Hepatocyte (in vitro differentiated cells): ENCODE measurements around the gene PRKAA1. TPM values are rescaled to one million over a fixed set of nuclear protein-coding genes. Genes with fewer than 3 reads are reported as not detected.

Experiments used
- DNase-seq: peaks from one replicate; pipeline ENCODE4 v3.0.0-alpha.2; 2016; ENCODE audit warnings: low spot score
- H2AFZ ChIP-seq: fragments of 200-600 bp; sonication (generic); 2 replicates; pipeline ENCODE4 v1.6.0; 2016; ENCODE audit warnings: antibody characterized with exemption, mild to moderate bottlenecking
- H3K27ac ChIP-seq: fragments of 200-600 bp; sonication (generic); 2 replicates; pipeline ENCODE4 v1.5.1; 2016; ENCODE audit warnings: mild to moderate bottlenecking
- H3K27me3 ChIP-seq: fragments of 200-600 bp; sonication (generic); 2 replicates; pipeline ENCODE4 v1.6.1; 2016
- H3K36me3 ChIP-seq: fragments of 200-600 bp; sonication (generic); replicated peaks from 2 replicates; pipeline ENCODE4 v1.5.1; 2016; ENCODE audit warnings: low read depth; ENCODE audit not compliant: insufficient read depth
- H3K4me1 ChIP-seq: fragments of 200-600 bp; sonication (generic); 2 replicates; pipeline ENCODE4 v1.5.1; 2016; ENCODE audit warnings: mild to moderate bottlenecking, moderate library complexity; ENCODE audit not compliant: insufficient read depth
- H3K4me2 ChIP-seq: fragments of 200-600 bp; sonication (generic); 2 replicates; pipeline ENCODE4 v1.6.0; 2016
- H3K4me3 ChIP-seq: fragments of 200-600 bp; sonication (generic); 2 replicates; pipeline ENCODE4 v1.5.1; 2016; ENCODE audit warnings: mild to moderate bottlenecking
- H3K79me2 ChIP-seq: fragments of 200-600 bp; sonication (generic); 2 replicates; pipeline ENCODE4 v1.6.0; 2017; ENCODE audit warnings: mild to moderate bottlenecking
- H3K9me2 ChIP-seq: fragments of 200-600 bp; sonication (generic); replicated peaks from 2 replicates; pipeline ENCODE4 v1.6.0; 2017; ENCODE audit warnings: mild to moderate bottlenecking; ENCODE audit not compliant: insufficient read depth
- H3K9me3 ChIP-seq: fragments of 200-600 bp; sonication (generic); 2 replicates; pipeline ENCODE4 v1.5.1; 2016; ENCODE audit warnings: low read depth, mild to moderate bottlenecking
- H4K20me1 ChIP-seq: fragments of 200-600 bp; sonication (generic); 2 replicates; pipeline ENCODE4 v1.6.0; 2016; ENCODE audit warnings: mild to moderate bottlenecking; ENCODE audit not compliant: insufficient read depth, poor library complexity, severe bottlenecking
- EZH2 ChIP-seq: fragments of 200-600 bp; sonication (generic); IDR thresholded peaks from 2 replicates; pipeline ENCODE4 v1.6.1; 2016; ENCODE audit warnings: antibody characterized with exemption, mild to moderate bottlenecking, borderline replicate concordance
- EZH2phosphoT487 ChIP-seq: fragments of 200-600 bp; sonication (generic); IDR thresholded peaks from one replicate; pipeline ENCODE4 v1.6.1; 2018; ENCODE audit warnings: antibody characterized with exemption, mild to moderate bottlenecking, low read depth, moderate library complexity; ENCODE audit not compliant: unreplicated experiment, severe bottlenecking
- WGBS: methylation state at CpG from one replicate; pipeline ENCODE4 v1.1.6; 2016; ENCODE audit warnings: low lambda C conversion rate; ENCODE audit errors: missing lambda C conversion rate; 5-methylcytosine and 5-hydroxymethylcytosine counted together
- polyA plus RNA-seq: library from polyadenylated mRNA; unstranded; fragments of >200 nt; fragmentation: Nextera tagmentation; extraction: Ambion mirVana; gene quantifications from 2 replicates; pipeline ENCODE4 v1.2.1, GENCODE V29; 2016
- total RNA-seq: library from RNA; depleted of rRNA; stranded (reverse); fragments of >200 nt; gene quantifications from 2 replicates; pipeline ENCODE4 v1.2.3, GENCODE V29; 2014
- TF ChIP-seq, protein P1 (sequence below): fragments of 200-600 bp; sonication (generic); IDR thresholded peaks from 2 replicates; pipeline ENCODE4 v1.5.1; 2016; ENCODE audit warnings: antibody characterized with exemption, mild to moderate bottlenecking; ENCODE audit not compliant: poor library complexity

The PRKAA1 gene
- total and polyA plus RNA-seq, 2 experiments from 2014 or later: 25.7 to 90.4 TPM

DNA sequence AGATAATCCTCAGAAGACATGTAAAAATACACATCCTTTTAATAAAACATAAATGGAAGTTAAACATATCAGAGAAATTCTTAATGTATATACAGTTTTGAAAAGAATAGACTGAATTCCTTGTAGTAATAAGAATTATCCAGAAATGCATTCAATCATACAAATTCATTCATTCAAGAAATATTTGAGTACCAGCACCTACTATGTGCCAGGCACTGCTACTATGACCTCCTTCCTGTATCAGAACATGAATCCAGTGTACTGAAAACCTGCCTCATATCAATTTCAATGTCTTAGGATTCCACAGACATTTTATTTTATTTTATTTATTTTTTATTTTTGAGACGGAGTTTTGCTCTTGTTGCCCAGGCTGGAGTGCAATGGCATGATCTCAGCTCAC is 13.3 kb downstream of the PRKAA1 start:
- H3K4me1 ChIP-seq: peaks cover 18% of the 10 kb centered on the region

DNA sequence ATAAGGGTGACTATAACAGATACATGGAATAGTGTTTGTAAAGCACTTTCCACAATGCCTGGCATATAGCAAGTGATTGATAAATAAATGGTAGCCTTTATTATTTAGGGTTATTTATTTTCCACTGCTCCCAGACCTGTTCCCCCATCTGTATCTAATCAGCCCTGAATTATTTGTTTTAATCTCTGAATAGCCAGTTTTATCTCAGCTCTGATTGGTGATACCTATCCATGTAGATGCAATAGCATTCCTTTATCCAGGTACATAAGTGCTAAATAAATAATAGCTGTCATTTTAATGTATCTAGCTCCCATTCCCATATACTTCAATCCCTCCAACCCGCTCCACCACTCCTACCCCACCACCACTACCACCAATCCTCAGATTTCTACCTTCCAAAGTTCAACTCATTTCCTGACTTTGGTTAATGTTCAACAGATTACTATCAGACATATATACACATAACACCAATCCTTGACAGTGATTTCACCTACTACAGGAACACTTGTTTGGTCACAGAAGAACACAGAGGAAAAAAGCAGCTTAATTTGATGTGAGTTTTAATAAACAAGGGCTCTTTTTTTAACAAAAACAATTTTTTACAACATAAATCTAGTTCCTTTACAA is 14.0 kb downstream of the PRKAA1 start:
- no peaks in the 10 kb centered on the region for H3K9me2 ChIP-seq
- peaks cover 18% of the 10 kb centered on the region for H3K4me1 ChIP-seq
- peak overlapping the region; percentile 74 for H3K27ac ChIP-seq
- H2AFZ ChIP-seq: no peak overlapping the region
- H3K9me3 ChIP-seq: no peaks in the 10 kb centered on the region
- TF ChIP-seq, protein P1, sequence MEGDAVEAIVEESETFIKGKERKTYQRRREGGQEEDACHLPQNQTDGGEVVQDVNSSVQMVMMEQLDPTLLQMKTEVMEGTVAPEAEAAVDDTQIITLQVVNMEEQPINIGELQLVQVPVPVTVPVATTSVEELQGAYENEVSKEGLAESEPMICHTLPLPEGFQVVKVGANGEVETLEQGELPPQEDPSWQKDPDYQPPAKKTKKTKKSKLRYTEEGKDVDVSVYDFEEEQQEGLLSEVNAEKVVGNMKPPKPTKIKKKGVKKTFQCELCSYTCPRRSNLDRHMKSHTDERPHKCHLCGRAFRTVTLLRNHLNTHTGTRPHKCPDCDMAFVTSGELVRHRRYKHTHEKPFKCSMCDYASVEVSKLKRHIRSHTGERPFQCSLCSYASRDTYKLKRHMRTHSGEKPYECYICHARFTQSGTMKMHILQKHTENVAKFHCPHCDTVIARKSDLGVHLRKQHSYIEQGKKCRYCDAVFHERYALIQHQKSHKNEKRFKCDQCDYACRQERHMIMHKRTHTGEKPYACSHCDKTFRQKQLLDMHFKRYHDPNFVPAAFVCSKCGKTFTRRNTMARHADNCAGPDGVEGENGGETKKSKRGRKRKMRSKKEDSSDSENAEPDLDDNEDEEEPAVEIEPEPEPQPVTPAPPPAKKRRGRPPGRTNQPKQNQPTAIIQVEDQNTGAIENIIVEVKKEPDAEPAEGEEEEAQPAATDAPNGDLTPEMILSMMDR: no peak
- TF ChIP-seq EZH2: no peak
- no peak overlapping the region for H3K4me3 ChIP-seq
- 44% methylated on average over 1 of the region's 1 CpG for WGBS
- peaks cover 18% of the 10 kb centered on the region for H4K20me1 ChIP-seq
- no peaks in the 10 kb centered on the region for H3K36me3 ChIP-seq
- DNase-seq: peak; percentile 52
- H3K4me2 ChIP-seq: peak overlapping the region; percentile 63
- H3K27me3 ChIP-seq: no peaks in the 10 kb centered on the region
- peaks cover 97% of the 10 kb centered on the region for H3K79me2 ChIP-seq

More for the DNA sequence above, 13.3 kb downstream of the PRKAA1 start:
- H3K9me3 ChIP-seq: no peaks in the 10 kb centered on the region
- H3K4me3 ChIP-seq: no peak overlapping the region
- no peaks in the 10 kb centered on the region for H3K9me2 ChIP-seq
- 85% methylated on average over 1 of the region's 1 CpG for WGBS
- H3K36me3 ChIP-seq: no peaks in the 10 kb centered on the region
- H3K27ac ChIP-seq: peak overlapping the region; percentile 74
- no peaks in the 10 kb centered on the region for H3K27me3 ChIP-seq
- no peak overlapping the region for H2AFZ ChIP-seq
- peaks cover 97% of the 10 kb centered on the region for H3K79me2 ChIP-seq
- TF ChIP-seq, protein P1: no peak
- TF ChIP-seq EZH2: no peak
- no peak for TF ChIP-seq EZH2phosphoT487
- peak overlapping the region; percentile 63 for H3K4me2 ChIP-seq
- no peak for DNase-seq
- H4K20me1 ChIP-seq: peaks cover 18% of the 10 kb centered on the region

DNA sequence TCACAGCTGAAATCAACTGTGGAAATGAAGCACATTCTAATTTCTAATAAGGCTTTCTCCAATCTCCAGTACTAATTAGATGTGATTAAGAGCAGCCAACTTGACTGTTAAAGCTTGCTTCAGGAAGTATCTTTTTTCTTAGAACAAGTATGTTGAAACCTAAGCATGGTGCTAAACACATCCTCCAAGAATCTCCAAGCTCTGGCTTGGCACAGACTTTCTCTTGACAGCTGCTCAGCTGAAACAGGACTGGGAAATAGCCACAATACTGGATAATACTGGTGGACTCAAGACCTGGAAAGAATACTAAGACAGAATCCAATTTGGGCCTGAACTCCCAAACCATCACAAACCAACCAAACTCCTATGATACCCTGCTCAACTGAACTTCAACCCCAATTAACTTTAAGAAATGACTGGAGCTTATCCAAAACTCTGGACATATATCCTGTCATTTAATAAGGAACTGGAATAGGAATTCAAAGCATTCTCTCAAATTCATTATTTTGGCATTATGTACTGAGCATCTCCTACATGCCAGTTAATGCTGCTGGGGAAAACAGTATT is 16.2 kb downstream of the PRKAA1 start:
- no peak overlapping the region for H2AFZ ChIP-seq
- H3K9me2 ChIP-seq: no peaks in the 10 kb centered on the region
- H3K79me2 ChIP-seq: peaks cover 97% of the 10 kb centered on the region
- H3K4me3 ChIP-seq: no peak overlapping the region
- H3K27ac ChIP-seq: no peak overlapping the region
- no peaks in the 10 kb centered on the region for H3K36me3 ChIP-seq
- TF ChIP-seq EZH2 (no peak), EZH2phosphoT487 (no peak)
- TF ChIP-seq, protein P1: no peak
- H3K9me3 ChIP-seq: no peaks in the 10 kb centered on the region
- peaks cover 18% of the 10 kb centered on the region for H3K4me1 ChIP-seq
- H3K27me3 ChIP-seq: no peaks in the 10 kb centered on the region
- no peak overlapping the region for H3K4me2 ChIP-seq
- peaks cover 21% of the 10 kb centered on the region for H4K20me1 ChIP-seq
- no peak for DNase-seq
